Left ventricle myocardium inferior (tissue), 1 donor: ENCODE measurements around the gene CIB1. TPM values are rescaled to one million over a fixed set of nuclear protein-coding genes. Genes with fewer than 3 reads are reported as not detected.

ENCODE experiments used
- DNase-seq: peaks from one replicate; pipeline ENCODE4 v3.0.0-alpha.2; 2020
- H3K27ac ChIP-seq: fragments of 200-600 bp; replicated peaks from 2 replicates; pipeline ENCODE4 v1.8.0; 2021
- H3K27me3 ChIP-seq: fragments of 200-600 bp; 2 replicates; pipeline ENCODE4 v1.8.0; 2021; ENCODE audit warnings: low read depth
- H3K36me3 ChIP-seq: fragments of 200-600 bp; 2 replicates; pipeline ENCODE4 v1.8.0; 2021
- H3K4me1 ChIP-seq: fragments of 200-600 bp; 2 replicates; pipeline ENCODE4 v1.8.0; 2021
- H3K4me3 ChIP-seq: fragments of 200-600 bp; 2 replicates; pipeline ENCODE4 v1.8.0; 2021; ENCODE audit warnings: mild to moderate bottlenecking, moderate library complexity
- H3K9me3 ChIP-seq: fragments of 200-600 bp; replicated peaks from 2 replicates; pipeline ENCODE4 v1.8.0; 2021
- CTCF ChIP-seq: fragments of 200-600 bp; IDR thresholded peaks from 2 replicates; pipeline ENCODE4 v1.8.0; 2021; ENCODE audit warnings: antibody characterized with exemption, mild to moderate bottlenecking, borderline replicate concordance
- intact Hi-C: fragments of 100-400 bp; cut with micrococcal nuclease; formaldehyde crosslinking; loops from one replicate; pipeline ENCODE4 v1.11.0; 2022
- total RNA-seq: library from RNA; stranded (reverse); fragmentation: NEBNext Ultra II Directional; extraction: Animal tissue kit (Norgen Biotek cat#: 25700); gene quantifications from one replicate; pipeline ENCODE4 v1.2.1, GENCODE V29; 2021
- donor health status: DM: no; HTN: yes; CAD: no; lungs with severe emphysema.

CIB1 gene
- total RNA-seq, 1 donor from 2014 or later = 69.6 TPM

- intact Hi-C loops = no loop called here
- no peak for TF ChIP-seq CTCF
- H3K27ac ChIP-seq = peak overlapping the region; percentile 98
Measured at GRCh38 chr15:90266485-90266884, 32.7 kb upstream of the CIB1 start.

GRCh38 chr15:90266061-90266431 lies 32.3 kb upstream of the CIB1 start:
- Histone ChIP-seq H3K4me3 (peak overlapping the region; percentile 87), H3K4me1 (peaks cover 72% of the 10 kb centered on the region), H3K27me3 (no peaks in the 10 kb centered on the region), H3K27ac (peak overlapping the region; percentile 98), H3K9me3 (no peaks in the 10 kb centered on the region), H3K36me3 (peaks cover 24% of the 10 kb centered on the region)
- intact Hi-C loops = no loop called here
- DNase-seq = no peak
- TF ChIP-seq CTCF = no peak

More at GRCh38 chr15:90266485-90266884, 32.7 kb upstream of the CIB1 start:
- no peaks in the 10 kb centered on the region for H3K9me3 ChIP-seq
- peak overlapping the region; percentile 87 for H3K4me3 ChIP-seq
- DNase-seq = no peak
- peaks cover 28% of the 10 kb centered on the region for H3K36me3 ChIP-seq
- H3K27me3 ChIP-seq = no peaks in the 10 kb centered on the region
- H3K4me1 ChIP-seq = peaks cover 76% of the 10 kb centered on the region

DNA sequence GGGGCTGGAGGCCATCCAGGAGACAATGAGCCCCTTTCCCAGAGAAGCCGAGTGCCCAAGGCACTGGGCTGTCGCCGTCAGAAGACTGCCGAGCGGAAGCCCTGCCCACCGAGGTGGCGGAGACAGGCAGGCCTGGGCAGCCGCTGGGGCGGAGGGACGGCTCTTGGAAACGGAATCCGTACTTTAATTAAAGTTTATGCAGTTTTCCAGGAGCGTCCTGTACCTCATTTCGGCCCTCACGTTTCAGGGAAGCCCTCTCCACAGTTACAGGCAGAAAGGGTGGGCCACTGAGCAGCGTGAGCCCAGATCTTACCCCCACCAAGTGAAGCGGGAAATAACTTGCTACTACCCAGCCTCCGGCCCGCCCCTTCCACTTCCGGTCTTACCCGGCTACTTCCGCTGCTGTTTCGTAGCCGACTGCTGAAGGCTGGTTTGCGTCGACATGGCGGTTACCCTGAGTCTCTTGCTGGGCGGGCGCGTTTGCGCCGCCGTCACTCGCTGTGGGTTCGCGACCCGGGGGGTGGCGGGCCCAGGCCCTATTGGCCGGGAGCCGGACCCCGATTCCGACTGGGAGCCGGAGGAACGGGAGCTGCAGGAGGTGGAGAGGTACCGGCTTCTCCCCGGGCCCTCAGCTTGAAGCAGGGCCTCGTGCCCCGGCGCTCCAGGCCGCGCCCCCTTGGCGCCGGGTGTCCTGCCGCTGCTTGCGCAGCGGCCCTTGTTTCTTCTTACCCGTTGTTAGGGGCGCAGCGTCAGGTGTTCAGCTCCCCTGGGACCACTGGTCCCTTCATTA lies 31.7 kb upstream of the CIB1 start, which contains the start of gene NGRN:
Gene NGRN, plus strand, starts transcription at position 402 of the 790 bp plus-strand sequence. Its CDS starts 41 bp downstream, at position 443.
- no peaks in the 10 kb centered on the region for H3K27me3 ChIP-seq
- TF ChIP-seq CTCF = no peak
- H3K4me3 ChIP-seq = peak within 1 kb of the TSS; percentile 87
- peak; percentile 94 for DNase-seq
- H3K9me3 ChIP-seq = no peaks in the 10 kb centered on the region
- H3K27ac ChIP-seq = peak within 1 kb of the TSS; percentile 98
- H3K4me1 ChIP-seq = peaks cover 66% of the 10 kb centered on the region
- intact Hi-C loops = no loop called here
- peaks cover 18% of the 10 kb centered on the region for H3K36me3 ChIP-seq

DNA sequence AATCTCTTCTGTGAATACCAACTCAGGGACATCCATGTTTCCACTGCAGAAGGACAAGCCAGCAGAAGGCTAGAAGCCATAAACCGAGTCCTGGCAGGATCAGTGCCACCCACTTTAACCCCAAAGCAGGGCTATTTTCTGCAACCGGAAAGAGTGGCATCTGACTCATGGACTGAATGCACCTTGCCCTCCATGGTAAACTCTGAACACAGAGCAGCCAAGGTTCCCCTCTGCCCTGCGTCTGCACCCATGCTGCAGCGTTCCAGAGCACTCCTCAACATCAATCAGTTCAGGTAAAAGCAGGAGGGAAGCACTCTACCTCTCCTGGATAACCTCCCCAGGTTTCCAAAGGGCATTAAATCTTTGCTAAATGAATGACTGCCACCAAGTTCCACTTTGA lies 30.9 kb upstream of the CIB1 start:
- TF ChIP-seq CTCF = no peak
- Histone ChIP-seq H3K36me3 (peaks cover 11% of the 10 kb centered on the region), H3K27me3 (no peaks in the 10 kb centered on the region), H3K4me1 (peaks cover 58% of the 10 kb centered on the region), H3K4me3 (peak overlapping the region; percentile 87), H3K27ac (peak overlapping the region; percentile 98), H3K9me3 (no peaks in the 10 kb centered on the region)
- intact Hi-C loops = no loop called here
- no peak for DNase-seq

DNA sequence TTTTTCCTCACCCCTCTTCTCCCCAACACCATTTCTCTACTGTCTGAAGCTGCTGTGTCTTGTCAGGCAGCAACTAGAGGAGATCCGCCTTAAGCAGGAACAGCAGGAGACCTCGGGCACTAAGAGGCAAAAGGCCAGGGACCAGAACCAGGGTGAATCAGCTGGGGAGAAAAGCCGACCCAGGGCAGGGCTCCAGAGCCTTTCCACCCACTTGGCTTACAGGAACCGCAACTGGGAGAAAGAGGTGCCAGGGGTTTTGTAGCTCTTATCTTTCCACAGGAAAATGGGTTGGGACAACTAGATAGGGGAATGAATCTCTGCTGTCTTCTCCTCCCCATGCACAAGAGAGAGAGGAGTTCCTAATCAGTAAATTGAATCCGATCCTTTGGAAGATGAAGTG lies 28.7 kb upstream of the CIB1 start:
- Histone ChIP-seq H3K4me3 (no peak overlapping the region), H3K9me3 (no peaks in the 10 kb centered on the region), H3K36me3 (no peaks in the 10 kb centered on the region), H3K27me3 (no peaks in the 10 kb centered on the region), H3K27ac (no peak overlapping the region), H3K4me1 (peaks cover 36% of the 10 kb centered on the region)
- intact Hi-C loops = no loop called here
- TF ChIP-seq CTCF = no peak
- DNase-seq = no peak
